ENCODE data around the gene EPO. TPM values are rescaled to one million over a fixed set of nuclear protein-coding genes. Genes with fewer than 3 reads are reported as not detected.
A peak's percentile ranks its signal among the peaks of the same experiment; 100 is the strongest.

The EPO gene
- total RNA-seq (2021; ENCODE audit: unreplicated experiment) (not detected), Bru-seq, nascent RNA (percentile 15 among the genes with signal in this experiment), BruChase-seq, experiment 1, labeled RNA remaining after a 2-hour chase (not detected), BruChase-seq, experiment 2, labeled RNA remaining after a 6-hour chase (percentile 22 among the genes with signal in this experiment)
- polyA plus RNA-seq (2012; ENCODE audit: insufficient read length), result not detected
- long read RNA-seq, result 0 reads

- intact Hi-C loops (cut with micrococcal nuclease; ENCODE audit: unreplicated experiment), result loop anchor here (10.0 kb wide), 1 partner anchor 75 kb away; no protein-coding TSS in a partner anchor
- H3K9me3 ChIP-seq (ENCODE audit: control insufficient read depth, insufficient read depth, low read depth, low read length), result no peaks in the 10 kb centered on the region
- H3K36me3 ChIP-seq (ENCODE audit: control insufficient read depth, insufficient read depth, low read length), result no peaks in the 10 kb centered on the region
- POLR2A ChIA-PET, result no interaction called here
- DNase-seq (ENCODE audit: low read depth, low spot score), result no peak
- CTCF ChIA-PET, result interaction anchor here (0.7 to 1.6 kb wide), 2 partner anchors 14 to 474 kb away, joined by 3 to 6 read pairs; partner anchors contain the start of gene POP7
- in situ Hi-C loops (cut with HindIII; ENCODE audit: low pct_unique_long_range_greater_than_20kb, low sequenced_read_pairs), result loop anchor here (25.0 kb wide), 1 partner anchor 117 kb away; the partner anchor contains the start of gene EPHB4
- no peak within 1 kb of the TSS for H3K4me3 ChIP-seq (ENCODE audit: low read depth in 2 of 2, low read length in 2 of 2)
- ATAC-seq, result no peak
- H3K27ac ChIP-seq (ENCODE audit: low read length), result no peak within 1 kb of the TSS
- H3K27me3 ChIP-seq (ENCODE audit: control insufficient read depth, insufficient read depth, low read length), result no peaks in the 10 kb centered on the region
- H3K4me1 ChIP-seq (ENCODE audit: control insufficient read depth, insufficient read depth, low read length), result no peaks in the 10 kb centered on the region
- TF ChIP-seq POLR2AphosphoS5 (IDR thresholded peaks at IDR 0.05; ENCODE audit: low read depth, low read length) (no peak), TCF7L2 (IDR thresholded peaks at IDR 0.05; ENCODE audit: low read depth, low read length) (no peak), CTCF (IDR thresholded peaks at IDR 0.05) (no peak; the same call in 1 of the 2 replicates), SIN3A (IDR thresholded peaks at IDR 0.05; ENCODE audit: borderline replicate concordance, insufficient read depth, low read depth, low read length) (no peak), REST (IDR thresholded peaks at IDR 0.05; ENCODE audit: insufficient read depth in 1 of 2, low read depth in 2 of 2, low read length in 1 of 2) (no peak)
- BruUV-seq (replicated peaks), result no TSS peak
Observed at GRCh38 chr7:100720279-100720670, at the start of gene EPO. Gene EPO (plus strand): TSS chr7:100720468. CDS start chr7:100720981, 513 bp downstream.

- ATAC-seq (no peak), DNase-seq (ENCODE audit: low read depth, low spot score) (no peak)
- no peak for TF ChIP-seq CTCF (IDR thresholded peaks at IDR 0.05)
- no peak for TF ChIP-seq TCF7L2 (IDR thresholded peaks at IDR 0.05; ENCODE audit: low read depth, low read length)
- TF ChIP-seq POLR2AphosphoS5 (IDR thresholded peaks at IDR 0.05; ENCODE audit: low read depth, low read length), result no peak
- no peak for TF ChIP-seq REST (IDR thresholded peaks at IDR 0.05; ENCODE audit: insufficient read depth in 1 of 2, low read depth in 2 of 2, low read length in 1 of 2)
- no peak for TF ChIP-seq SIN3A (IDR thresholded peaks at IDR 0.05; ENCODE audit: borderline replicate concordance, insufficient read depth, low read depth, low read length)
- Histone ChIP-seq H3K4me1 (ENCODE audit: control insufficient read depth, insufficient read depth, low read length) (peaks cover 2% of the 10 kb centered on the region; the same call in 1 of the 2 replicates), H3K27me3 (ENCODE audit: control insufficient read depth, insufficient read depth, low read length) (no peaks in the 10 kb centered on the region), H3K9me3 (ENCODE audit: control insufficient read depth, insufficient read depth, low read depth, low read length) (no peaks in the 10 kb centered on the region), H3K4me3 (ENCODE audit: low read depth in 2 of 2, low read length in 2 of 2) (no peak overlapping the region), H3K36me3 (ENCODE audit: control insufficient read depth, insufficient read depth, low read length) (peaks cover 3% of the 10 kb centered on the region; the same call in 1 of the 2 replicates), H3K27ac (ENCODE audit: low read length) (no peak overlapping the region)
- CTCF ChIA-PET, result no interaction called here
- POLR2A ChIA-PET, result interaction anchor here (0.7 kb wide), 1 partner anchor 620 kb away, joined by 3 read pairs; no protein-coding TSS in a partner anchor
- no TSS peak for BruUV-seq (replicated peaks)
- intact Hi-C loops (cut with micrococcal nuclease; ENCODE audit: unreplicated experiment) (no loop called here), in situ Hi-C loops (cut with HindIII; ENCODE audit: low pct_unique_long_range_greater_than_20kb, low sequenced_read_pairs) (no loop called here)
Observed at GRCh38 chr7:100671353-100672327, 48.6 kb upstream of the EPO start.

Data from Panc1 (cell line).